ENCODE data around the gene NPIPB8.
"Not testable (repeated sequence)": the region's sequence is repeated elsewhere in the genome, so short reads cannot be mapped to it uniquely, and the experiment has no call there.

Gene NPIPB8

DNA sequence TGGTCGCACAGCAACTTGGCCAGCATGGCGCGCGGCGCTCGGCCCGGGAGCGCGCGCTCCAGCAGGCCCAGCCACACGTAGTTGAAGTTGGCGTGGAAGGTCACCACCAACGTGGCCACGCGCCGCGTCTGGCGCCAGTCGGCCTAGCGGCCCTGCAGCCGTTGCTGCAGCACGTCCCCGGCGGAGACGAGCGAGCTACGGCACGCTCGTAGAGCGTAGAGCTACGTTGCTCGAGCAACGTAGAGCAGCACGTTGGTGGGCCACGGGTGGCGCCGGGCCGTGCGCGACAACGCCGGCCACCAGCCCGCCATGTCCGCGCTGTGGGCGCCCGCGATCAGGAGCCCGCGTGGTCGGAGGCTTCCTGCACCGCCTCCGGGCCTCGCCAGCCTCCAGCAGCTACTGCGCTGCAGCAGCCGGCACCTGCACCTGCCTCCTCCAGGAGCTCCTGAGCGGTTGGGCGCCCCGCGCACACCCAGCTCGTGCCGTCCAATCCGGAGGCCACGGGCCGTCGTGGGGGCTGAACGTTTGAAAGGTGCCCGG is 14.6 kb upstream of the NPIPB8 start:
- DNase-seq (ENCODE audit: low spot score) (no peak), FAIRE-seq (no peak)

DNA sequence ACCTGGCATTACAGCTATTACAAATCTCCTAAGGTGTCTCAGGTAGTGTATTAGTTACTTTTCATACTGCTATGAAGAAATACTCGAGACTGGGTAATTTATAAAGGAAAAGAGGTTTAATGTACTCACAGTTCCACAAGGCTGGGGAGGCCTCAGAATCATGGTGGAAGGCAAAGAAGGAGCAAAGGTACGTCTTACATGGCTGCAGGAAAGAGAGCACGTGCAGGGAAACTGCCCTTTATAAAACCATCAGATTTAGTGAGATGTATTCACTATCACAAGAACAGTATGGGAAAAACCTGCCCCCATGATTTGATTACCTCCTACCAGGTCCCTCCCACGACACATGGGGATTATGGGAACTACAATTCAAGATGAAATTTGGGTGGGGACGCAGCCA is 7.0 kb upstream of the NPIPB8 start:
- not testable (repeated sequence) for DNase-seq (ENCODE audit: low spot score); FAIRE-seq

- FAIRE-seq, result peak; percentile 79
These were observed 1.6 kb upstream of the NPIPB8 start for GRCh38 chr16:28636093-28636823.

GRCh38 chr16:28638359-28638758 is 494 bp downstream of the NPIPB8 start:
- not testable (repeated sequence) for FAIRE-seq; DNase-seq (ENCODE audit: low spot score)

More at GRCh38 chr16:28636093-28636823, 1.6 kb upstream of the NPIPB8 start:
- peak; percentile 82 for DNase-seq (ENCODE audit: low spot score)

DNA sequence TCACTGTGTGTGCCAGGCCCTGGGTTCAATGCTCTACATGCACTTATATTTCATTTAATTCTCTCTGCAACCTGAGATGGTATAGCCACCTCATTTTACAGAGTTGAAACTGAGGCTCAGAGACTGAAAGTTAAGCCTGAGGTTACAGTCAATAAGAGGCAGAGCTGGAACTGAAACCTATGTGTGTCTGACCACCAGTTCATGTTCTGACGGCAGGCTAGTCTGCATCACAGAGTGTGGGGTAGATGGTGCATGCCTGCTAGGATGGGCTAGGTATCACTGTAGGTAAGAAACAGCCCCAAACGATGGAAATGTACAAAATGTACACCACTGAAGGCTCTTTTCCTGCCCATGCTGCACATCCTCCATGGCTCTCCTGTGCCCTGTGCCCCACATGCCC is 2.1 kb downstream of the NPIPB8 start:
- not testable (repeated sequence) for FAIRE-seq; DNase-seq (ENCODE audit: low spot score)

- not testable (repeated sequence) for FAIRE-seq; DNase-seq (ENCODE audit: low spot score)
These were observed 28.4 kb downstream of the NPIPB8 start for GRCh38 chr16:28666264-28666663.

DNA sequence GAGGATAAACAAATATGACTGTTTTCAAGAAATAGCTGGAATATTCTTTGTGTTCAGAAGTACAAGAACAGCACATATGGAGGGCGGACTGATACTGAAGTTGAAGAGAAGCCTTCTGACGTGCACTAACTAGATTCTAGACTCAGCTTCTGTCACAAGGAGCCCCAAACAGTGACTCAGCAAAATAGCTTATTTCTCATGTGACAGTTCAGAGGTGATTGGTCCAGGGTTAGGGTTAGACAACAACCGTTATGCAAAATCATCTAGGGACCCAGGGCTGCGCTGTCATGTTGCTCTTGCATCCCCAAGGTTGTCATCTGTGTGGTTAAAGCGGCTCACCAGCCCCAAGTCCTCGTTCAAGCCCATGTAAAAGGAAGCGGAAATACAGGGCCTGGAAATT is 29.6 kb downstream of the NPIPB8 start:
- DNase-seq (ENCODE audit: low spot score); FAIRE-seq: not testable (repeated sequence)

DNA sequence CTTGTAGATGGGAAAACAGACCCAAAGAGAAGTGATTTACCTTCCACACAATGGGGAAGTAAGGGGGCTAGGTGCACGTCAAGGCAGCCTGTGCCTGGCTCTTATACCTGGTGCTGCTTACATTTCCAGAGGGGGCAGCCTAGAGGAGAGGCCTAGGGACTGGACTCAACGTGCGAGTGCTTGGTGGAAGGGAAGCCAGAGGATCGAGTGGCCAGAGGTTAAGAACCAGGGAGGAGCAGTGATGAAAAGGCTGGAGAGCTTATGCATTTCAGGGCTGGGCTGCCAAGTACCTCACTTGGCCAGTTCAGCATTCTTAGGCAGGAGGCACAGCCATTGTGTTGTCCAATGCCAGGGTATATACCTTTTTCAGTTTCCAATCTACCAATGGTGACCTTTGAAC is 30.3 kb downstream of the NPIPB8 start:
- not testable (repeated sequence) for DNase-seq (ENCODE audit: low spot score); FAIRE-seq

GRCh38 chr16:28688327-28688952 is 50.6 kb downstream of the NPIPB8 start:
- DNase-seq (ENCODE audit: low spot score), result not testable (repeated sequence)
- FAIRE-seq, result peak; percentile 50

DNA sequence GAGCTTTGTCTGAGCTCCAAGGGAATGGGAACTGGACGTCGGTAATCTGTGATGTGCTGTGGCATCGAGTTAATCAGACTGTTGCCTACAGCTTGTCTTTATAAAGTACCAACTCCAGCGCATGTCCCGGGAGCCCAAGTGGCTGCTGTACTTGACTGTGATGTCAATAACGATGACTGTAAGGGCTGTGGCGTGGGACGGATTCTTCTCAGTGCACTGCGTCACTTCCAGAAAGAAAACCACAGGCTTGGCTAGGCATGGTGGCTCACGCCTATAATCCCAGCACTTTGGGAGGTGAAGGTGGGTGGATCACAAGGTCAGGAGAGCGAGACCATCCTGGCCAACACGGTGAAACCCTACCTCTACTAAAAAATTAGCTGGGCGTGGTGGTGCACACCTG is 51.6 kb downstream of the NPIPB8 start:
- FAIRE-seq; DNase-seq (ENCODE audit: low spot score): not testable (repeated sequence)

GRCh38 chr16:28691722-28692121 is 53.9 kb downstream of the NPIPB8 start:
- not testable (repeated sequence) for FAIRE-seq; DNase-seq (ENCODE audit: low spot score)

DNA sequence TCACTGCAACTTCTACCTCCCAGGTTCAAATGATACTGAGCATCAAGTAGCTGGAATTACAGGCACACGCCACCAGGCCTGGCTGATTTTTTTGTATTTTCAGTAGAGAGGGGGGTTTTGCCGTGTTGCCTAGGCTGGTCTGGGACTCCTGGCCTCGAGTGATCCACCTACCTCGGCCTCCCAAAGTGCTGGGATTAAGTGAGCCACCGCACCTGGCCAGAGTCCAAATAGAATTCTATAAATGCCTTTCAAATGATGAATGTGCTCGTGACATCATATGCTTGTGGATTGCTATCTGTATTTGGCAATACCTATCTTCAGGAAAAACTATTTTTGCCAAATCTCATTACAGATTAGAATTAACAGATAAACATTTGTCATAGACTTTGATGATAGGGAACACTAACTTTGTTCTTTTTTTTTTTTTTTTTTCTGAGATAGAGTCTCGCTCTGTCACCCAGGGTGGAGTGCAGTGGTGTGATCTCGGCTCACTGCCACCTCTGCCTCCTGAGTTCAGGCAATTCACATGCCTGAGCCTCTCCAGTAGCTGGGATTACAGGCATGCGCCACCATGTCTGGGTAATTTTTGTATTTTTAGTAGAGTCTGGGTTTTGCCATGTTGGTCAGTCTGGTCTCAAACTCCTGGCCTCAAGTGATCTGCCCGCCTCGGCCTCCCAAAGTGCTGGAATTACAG is 55.5 kb downstream of the NPIPB8 start:
- FAIRE-seq, result peak; percentile 95
- DNase-seq (ENCODE audit: low spot score), result not testable (repeated sequence)

- not testable (repeated sequence) for DNase-seq (ENCODE audit: low spot score); FAIRE-seq
These were observed 61.9 kb downstream of the NPIPB8 start for GRCh38 chr16:28699792-28700191.

- FAIRE-seq, result not testable (repeated sequence)
These were observed 62.5 kb downstream of the NPIPB8 start for GRCh38 chr16:28700349-28700748.

DNA sequence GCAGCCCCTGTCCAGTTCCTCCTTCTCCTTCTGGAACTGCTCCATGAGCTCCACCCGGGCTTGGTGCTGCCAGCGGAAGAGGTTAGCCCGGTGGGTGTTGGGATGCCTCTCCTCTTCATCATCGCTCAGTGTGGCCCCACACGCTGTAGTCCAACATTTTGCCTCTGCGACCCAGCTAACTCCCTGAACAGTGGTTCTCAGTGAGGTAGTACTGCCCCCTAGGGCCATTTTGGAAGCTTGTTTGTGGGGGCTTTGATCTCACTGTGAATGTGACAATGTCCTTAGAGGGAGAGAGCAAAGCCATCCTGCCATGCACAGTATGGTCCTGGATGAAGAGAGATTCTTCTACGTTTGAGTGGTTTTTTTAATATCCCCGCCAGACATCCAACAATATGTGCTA is 63.5 kb downstream of the NPIPB8 start:
- not testable (repeated sequence) for DNase-seq (ENCODE audit: low spot score); FAIRE-seq

More at GRCh38 chr16:28700349-28700748, 62.5 kb downstream of the NPIPB8 start:
- DNase-seq (ENCODE audit: low spot score), result not testable (repeated sequence)

DNA sequence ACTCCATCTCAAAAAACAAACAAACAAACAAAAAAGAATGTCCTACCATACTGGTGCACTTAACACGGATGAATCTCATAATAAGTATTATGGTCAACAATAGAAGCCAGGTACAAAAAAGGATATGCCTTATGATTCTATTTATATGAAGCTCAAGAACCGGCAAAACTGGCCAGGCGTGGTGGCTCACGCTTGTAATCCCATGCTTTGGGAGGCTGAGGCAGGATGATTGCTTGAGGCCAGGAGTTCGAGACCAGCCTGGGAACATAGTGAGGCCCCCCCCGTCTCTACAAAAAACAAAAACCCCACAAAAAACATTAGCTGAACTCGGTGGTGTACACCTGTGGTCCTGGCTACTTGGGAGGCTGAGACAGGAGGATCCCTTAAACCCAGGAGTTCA is 66.4 kb downstream of the NPIPB8 start:
- not testable (repeated sequence) for DNase-seq (ENCODE audit: low spot score); FAIRE-seq

Measured in RCC 7860 (cell line).